Activated T-helper 1 cell treated with anti-CD3 and anti-CD28 coated beads, Interleukin-12 subunit alpha, Interleukin-12 subunit beta, Interleukin-2, Interleukin-4 antibody, amounts not matched to agents 30 ng/mL and 10 ng/mL and 1 ng/mL, durations not matched to agents 14 hours and 24 hours and 36 hours (primary cell): ENCODE data around the gene DNAJC17. TPM values are rescaled to one million over a fixed set of nuclear protein-coding genes. Genes with fewer than 3 reads are reported as not detected.

Source experiments
- DNase-seq: peaks from one replicate; pipeline ENCODE4 v3.0.0; 2021; ENCODE audit warnings: low spot score
- H3K27ac Mint-ChIP-seq: one replicate; pipeline ENCODE4 v1.8.0; 2021; ENCODE audit warnings: mild to moderate bottlenecking, mixed read lengths
- H3K27me3 Mint-ChIP-seq: one replicate; pipeline ENCODE4 v1.8.0; 2022; ENCODE audit warnings: mild to moderate bottlenecking, moderate library complexity, mixed read lengths; ENCODE audit not compliant: insufficient read depth
- H3K36me3 Mint-ChIP-seq: one replicate; pipeline ENCODE4 v1.8.0; 2021; ENCODE audit warnings: low read depth, mixed read lengths
- H3K4me1 Mint-ChIP-seq: one replicate; pipeline ENCODE4 v1.8.0; 2021; ENCODE audit warnings: low read depth, mixed read lengths
- H3K4me3 Mint-ChIP-seq: one replicate; pipeline ENCODE4 v1.8.0; 2021; ENCODE audit warnings: mild to moderate bottlenecking, moderate library complexity, mixed read lengths
- H3K9me3 Mint-ChIP-seq: one replicate; pipeline ENCODE4 v1.8.0; 2021; ENCODE audit warnings: mixed read lengths
- intact Hi-C: fragments of 100-400 bp; cut with micrococcal nuclease; formaldehyde crosslinking; loops from one replicate; pipeline ENCODE4 v1.15.1; 2024
- total RNA-seq: library from RNA; stranded (reverse); gene quantifications from 2 replicates; pipeline ENCODE4 v1.2.3, GENCODE V29; 2022

Gene DNAJC17
- total RNA-seq, 1 donor from 2014 or later = 52.5 TPM

- no peak overlapping the region for H3K27ac Mint-ChIP-seq
- no peaks in the 10 kb centered on the region for H3K9me3 Mint-ChIP-seq
- H3K36me3 Mint-ChIP-seq = peaks cover 35% of the 10 kb centered on the region
- H3K27me3 Mint-ChIP-seq = no peaks in the 10 kb centered on the region
- peaks cover 45% of the 10 kb centered on the region for H3K4me1 Mint-ChIP-seq
- no peak overlapping the region for H3K4me3 Mint-ChIP-seq
- intact Hi-C loops = no loop called here
- no peak for DNase-seq
Observed at GRCh38 chr15:40749151-40749630, 58.1 kb downstream of the DNAJC17 start.

GRCh38 chr15:40747685-40748631 is 59.3 kb downstream of the DNAJC17 start:
- DNase-seq = no peak
- peak overlapping the region; percentile 25 for H3K27ac Mint-ChIP-seq
- H3K4me1 Mint-ChIP-seq = peaks cover 49% of the 10 kb centered on the region
- peaks cover 33% of the 10 kb centered on the region for H3K36me3 Mint-ChIP-seq
- H3K9me3 Mint-ChIP-seq = no peaks in the 10 kb centered on the region
- no peak overlapping the region for H3K4me3 Mint-ChIP-seq
- intact Hi-C loops = loop anchor here (2.0 kb wide), 1 partner anchor 35 kb away; no protein-coding TSS in a partner anchor
- H3K27me3 Mint-ChIP-seq = no peaks in the 10 kb centered on the region

- Mint-ChIP-seq H3K4me3 (no peak overlapping the region), H3K36me3 (peaks cover 35% of the 10 kb centered on the region), H3K27ac (no peak overlapping the region), H3K9me3 (no peaks in the 10 kb centered on the region), H3K4me1 (peaks cover 49% of the 10 kb centered on the region), H3K27me3 (no peaks in the 10 kb centered on the region)
- no peak for DNase-seq
- intact Hi-C loops = loop anchor here (2.0 kb wide), 1 partner anchor 36 kb away; no protein-coding TSS in a partner anchor
Observed at GRCh38 chr15:40746916-40747418, 60.3 kb downstream of the DNAJC17 start.

- Mint-ChIP-seq H3K4me1 (peaks cover 43% of the 10 kb centered on the region), H3K27ac (peak overlapping the region; percentile 95)
Observed at GRCh38 chr15:40744815-40745152, 62.5 kb downstream of the DNAJC17 start.

GRCh38 chr15:40743921-40744814 is 63.1 kb downstream of the DNAJC17 start:
- intact Hi-C loops = loop anchor here (1.0 kb wide), 5 partner anchors 11 to 63 kb away; partner anchors contain the start of genes DNAJC17, GCHFR, RMDN3 and ZFYVE19
- peak; percentile 70 for DNase-seq
- no peaks in the 10 kb centered on the region for H3K9me3 Mint-ChIP-seq
- H3K27ac Mint-ChIP-seq = peak overlapping the region; percentile 95
- H3K36me3 Mint-ChIP-seq = peaks cover 40% of the 10 kb centered on the region
- peak overlapping the region; percentile 60 for H3K4me3 Mint-ChIP-seq
- H3K4me1 Mint-ChIP-seq = peaks cover 43% of the 10 kb centered on the region
- H3K27me3 Mint-ChIP-seq = no peaks in the 10 kb centered on the region

More at GRCh38 chr15:40744815-40745152, 62.5 kb downstream of the DNAJC17 start:
- Mint-ChIP-seq H3K36me3 (peaks cover 39% of the 10 kb centered on the region), H3K4me3 (peak overlapping the region; percentile 60), H3K9me3 (no peaks in the 10 kb centered on the region), H3K27me3 (no peaks in the 10 kb centered on the region)
- DNase-seq = no peak
- intact Hi-C loops = loop anchor here (1.0 kb wide), 5 partner anchors 11 to 63 kb away; partner anchors contain the start of genes DNAJC17, GCHFR, RMDN3 and ZFYVE19

- intact Hi-C loops = no loop called here
- Mint-ChIP-seq H3K4me1 (peaks cover 43% of the 10 kb centered on the region), H3K27ac (peak overlapping the region; percentile 95), H3K27me3 (no peaks in the 10 kb centered on the region), H3K9me3 (no peaks in the 10 kb centered on the region), H3K4me3 (peak overlapping the region; percentile 60), H3K36me3 (peaks cover 40% of the 10 kb centered on the region)
- DNase-seq = no peak
Observed at GRCh38 chr15:40743485-40743901, 63.8 kb downstream of the DNAJC17 start.

- no peak for DNase-seq
- H3K9me3 Mint-ChIP-seq = no peaks in the 10 kb centered on the region
- H3K4me3 Mint-ChIP-seq = no peak overlapping the region
- peaks cover 29% of the 10 kb centered on the region for H3K4me1 Mint-ChIP-seq
- H3K27me3 Mint-ChIP-seq = no peaks in the 10 kb centered on the region
- intact Hi-C loops = no loop called here
- peaks cover 40% of the 10 kb centered on the region for H3K36me3 Mint-ChIP-seq
- H3K27ac Mint-ChIP-seq = no peak overlapping the region
Observed at GRCh38 chr15:40739854-40740253, 67.4 kb downstream of the DNAJC17 start.

- no peak overlapping the region for H3K4me3 Mint-ChIP-seq
- intact Hi-C loops = no loop called here
- peaks cover 20% of the 10 kb centered on the region for H3K4me1 Mint-ChIP-seq
- H3K27ac Mint-ChIP-seq = no peak overlapping the region
- no peaks in the 10 kb centered on the region for H3K27me3 Mint-ChIP-seq
- no peaks in the 10 kb centered on the region for H3K9me3 Mint-ChIP-seq
- H3K36me3 Mint-ChIP-seq = peaks cover 37% of the 10 kb centered on the region
- no peak for DNase-seq
Observed at GRCh38 chr15:40739047-40739446, 68.2 kb downstream of the DNAJC17 start.

GRCh38 chr15:40737048-40737447 is 70.2 kb downstream of the DNAJC17 start:
- Mint-ChIP-seq H3K36me3 (peaks cover 35% of the 10 kb centered on the region), H3K27ac (no peak overlapping the region), H3K4me3 (no peak overlapping the region), H3K4me1 (peaks cover under 1% of the 10 kb centered on the region), H3K27me3 (no peaks in the 10 kb centered on the region), H3K9me3 (no peaks in the 10 kb centered on the region)
- DNase-seq = no peak
- intact Hi-C loops = no loop called here

GRCh38 chr15:40736575-40736974 is 70.7 kb downstream of the DNAJC17 start:
- no peak for DNase-seq
- no peaks in the 10 kb centered on the region for H3K9me3 Mint-ChIP-seq

GRCh38 chr15:40731034-40731433 is 76.2 kb downstream of the DNAJC17 start:
- Mint-ChIP-seq H3K27ac (no peak overlapping the region), H3K9me3 (no peaks in the 10 kb centered on the region), H3K4me1 (peaks cover 5% of the 10 kb centered on the region), H3K4me3 (no peak overlapping the region), H3K27me3 (no peaks in the 10 kb centered on the region), H3K36me3 (peaks cover 32% of the 10 kb centered on the region)
- intact Hi-C loops = no loop called here
- no peak for DNase-seq

More at GRCh38 chr15:40736575-40736974, 70.7 kb downstream of the DNAJC17 start:
- Mint-ChIP-seq H3K27me3 (no peaks in the 10 kb centered on the region), H3K36me3 (peaks cover 34% of the 10 kb centered on the region), H3K27ac (no peak overlapping the region), H3K4me1 (no peaks in the 10 kb centered on the region), H3K4me3 (no peak overlapping the region)
- intact Hi-C loops = no loop called here

- peaks cover 29% of the 10 kb centered on the region for H3K4me1 Mint-ChIP-seq
- intact Hi-C loops = loop anchor here (1.0 kb wide), 1 partner anchor 20 kb away; no protein-coding TSS in a partner anchor
- no peak for DNase-seq
- no peak overlapping the region for H3K4me3 Mint-ChIP-seq
- peaks cover 24% of the 10 kb centered on the region for H3K36me3 Mint-ChIP-seq
- H3K27me3 Mint-ChIP-seq = no peaks in the 10 kb centered on the region
- no peak overlapping the region for H3K27ac Mint-ChIP-seq
- no peaks in the 10 kb centered on the region for H3K9me3 Mint-ChIP-seq
Observed at GRCh38 chr15:40723919-40724318, 83.4 kb downstream of the DNAJC17 start.
